Eye (tissue), 1 donor: ENCODE measurements around the gene SLC5A11.
"Not testable (repeated sequence)": the region's sequence is repeated elsewhere in the genome, so short reads cannot be mapped to it uniquely, and the experiment has no call there.

ENCODE experiments used
- DNase-seq: peaks from one replicate; pipeline ENCODE4 v3.0.0-alpha.2; 2015

The SLC5A11 gene

DNA sequence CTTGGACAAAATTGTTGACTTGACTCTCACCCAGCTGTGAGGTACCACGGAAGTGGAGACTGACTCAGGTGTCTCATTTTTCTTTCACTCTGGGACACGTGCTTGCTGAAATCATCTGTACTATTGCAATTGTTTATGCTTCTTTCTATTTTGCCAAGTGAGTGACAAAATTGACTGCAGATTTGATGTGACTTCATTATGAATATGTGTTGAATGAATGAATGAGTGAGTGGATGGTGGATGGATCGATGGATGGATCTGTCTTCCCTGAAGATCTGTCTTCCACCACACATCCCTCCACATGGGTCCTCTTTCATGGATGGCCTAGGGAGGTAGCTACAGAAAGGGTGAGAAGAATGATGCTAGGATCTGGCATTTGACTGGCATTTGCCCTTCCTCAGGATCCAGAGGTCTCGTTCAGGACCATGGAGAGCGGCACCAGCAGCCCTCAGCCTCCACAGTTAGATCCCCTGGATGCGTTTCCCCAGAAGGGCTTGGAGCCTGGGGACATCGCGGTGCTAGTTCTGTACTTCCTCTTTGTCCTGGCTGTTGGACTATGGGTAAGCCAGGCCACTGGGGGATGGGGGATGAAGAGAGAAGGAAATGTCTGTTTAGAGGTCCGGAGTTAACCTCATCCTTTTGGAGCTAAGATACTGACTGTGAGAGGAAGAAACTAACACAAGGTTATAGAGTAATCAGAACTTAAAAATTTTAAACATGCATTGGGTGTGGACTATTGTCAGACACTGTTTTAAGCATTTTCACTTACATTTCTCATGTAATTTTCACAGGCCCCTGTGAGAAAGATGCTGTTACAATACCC is 12.7 kb downstream of the SLC5A11 start:
- DNase-seq: peak; percentile 80

DNA sequence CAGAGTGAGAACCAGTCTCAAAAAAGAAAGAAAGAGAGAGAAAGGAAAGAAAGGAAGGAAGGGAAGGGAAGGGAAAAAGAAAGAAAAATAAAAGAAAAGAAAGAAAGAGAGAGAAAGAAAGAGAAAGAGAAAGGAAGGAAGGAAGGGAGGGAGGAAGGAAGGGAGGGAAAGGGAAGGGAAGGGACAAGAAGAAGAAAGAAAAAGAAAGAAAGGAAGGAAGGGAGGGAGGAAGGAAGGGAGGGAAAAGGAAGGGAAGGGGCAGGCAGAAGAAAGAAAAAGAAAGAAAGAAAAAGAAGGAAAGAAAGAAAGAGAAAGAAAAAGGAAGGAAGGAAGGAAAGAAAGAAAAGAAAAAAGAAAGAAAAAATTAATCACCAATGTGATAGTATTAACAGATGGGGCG is 15.7 kb downstream of the SLC5A11 start:
- DNase-seq: no peak

DNA sequence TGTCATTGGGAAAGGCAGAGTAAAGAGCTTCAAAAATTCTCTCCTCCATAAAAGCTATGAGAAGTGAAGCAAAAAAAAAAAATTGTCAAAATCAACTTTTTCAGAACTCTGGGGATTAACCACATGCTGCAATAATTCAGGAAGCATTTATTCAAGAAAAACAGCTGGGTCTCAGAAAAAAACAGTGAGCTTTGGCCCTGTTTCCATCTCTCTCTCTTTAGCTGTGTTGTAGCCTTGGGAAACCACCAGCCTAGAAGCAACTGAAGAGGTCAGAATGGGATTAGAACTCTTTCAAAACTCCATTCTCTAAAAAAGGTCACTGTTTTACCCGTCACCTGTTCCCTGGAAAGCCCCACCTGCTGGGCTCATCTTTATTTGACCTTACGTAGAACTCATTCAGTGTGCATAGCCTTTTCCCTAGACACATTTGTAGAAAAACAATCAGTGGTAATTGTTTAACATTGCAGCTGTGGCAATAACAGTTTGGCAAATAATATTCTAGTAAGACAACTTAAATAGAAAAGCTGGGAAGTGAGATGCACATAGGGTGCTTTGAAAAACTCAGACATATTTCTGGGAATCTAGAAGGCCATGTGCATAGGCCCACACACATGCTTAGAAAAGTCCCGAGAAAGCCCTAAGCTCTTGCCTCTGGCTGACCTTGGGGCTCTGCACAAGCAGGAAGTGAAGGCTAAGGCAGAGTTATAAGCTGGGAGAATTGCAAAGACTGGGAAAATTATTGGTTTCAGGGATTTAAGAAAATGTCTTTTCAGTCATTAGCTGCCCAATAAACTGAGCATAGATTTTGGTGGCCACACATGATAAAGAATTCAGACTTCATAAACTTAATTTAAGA is 18.0 kb downstream of the SLC5A11 start:
- DNase-seq: no peak

DNA sequence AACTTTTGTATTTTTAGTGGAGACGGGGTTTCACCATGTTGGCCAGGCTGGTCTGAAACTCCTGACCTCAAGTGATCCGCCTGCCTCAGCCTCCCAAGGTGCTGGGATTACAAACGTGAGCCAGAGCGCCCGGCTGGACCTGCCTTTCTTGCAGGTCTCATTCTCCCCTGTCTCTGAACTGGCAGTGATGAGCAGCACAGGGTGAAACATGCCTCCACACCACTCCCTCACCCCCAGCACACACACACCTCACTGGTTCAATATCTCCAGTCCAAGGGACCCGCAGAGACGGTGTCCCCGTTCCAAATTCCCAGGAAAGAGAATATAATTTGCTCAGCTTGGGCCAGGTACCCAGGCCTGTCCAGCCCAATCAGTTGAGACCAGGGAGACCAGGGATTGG is 23.3 kb downstream of the SLC5A11 start:
- DNase-seq: no peak

DNA sequence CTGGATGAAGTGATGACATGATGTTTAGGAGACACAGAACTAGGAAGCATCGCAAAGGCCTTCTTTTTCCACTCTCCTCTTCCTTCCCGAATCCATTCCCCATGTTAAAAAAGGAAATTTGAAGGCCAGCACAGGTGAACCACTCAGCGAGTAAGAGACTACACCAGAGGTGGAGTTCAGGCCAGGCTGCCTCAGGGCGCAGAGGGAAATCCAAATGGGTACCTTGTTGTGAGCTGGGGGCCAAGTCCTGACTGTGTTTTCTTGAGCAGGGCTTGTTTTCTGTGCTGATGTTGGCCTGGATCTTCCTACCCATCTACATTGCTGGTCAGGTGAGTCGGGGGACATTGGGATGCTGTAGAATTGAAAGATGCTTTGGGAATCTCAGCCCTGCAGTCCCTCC is 26.1 kb downstream of the SLC5A11 start:
- no peak for DNase-seq

DNA sequence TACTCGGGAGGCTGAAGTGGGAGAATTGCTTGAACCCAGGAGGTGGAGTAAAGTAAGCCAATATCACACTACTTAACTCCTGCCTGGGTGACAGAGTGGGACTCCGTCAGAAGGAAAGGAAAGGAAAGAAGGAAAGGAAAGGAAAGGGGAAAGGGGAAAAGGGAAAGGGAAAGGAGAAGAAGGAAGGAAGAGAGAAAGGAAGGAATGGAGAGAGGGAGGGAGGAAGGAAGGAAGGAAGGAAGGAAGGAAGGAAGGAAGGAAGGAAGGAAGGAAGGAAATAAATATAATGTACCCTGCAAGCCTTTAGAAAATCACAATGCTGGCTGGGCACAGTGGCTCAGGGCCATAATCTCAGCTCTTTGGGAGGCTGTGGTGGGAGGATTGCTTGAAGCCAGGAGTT is 27.3 kb downstream of the SLC5A11 start:
- no peak for DNase-seq

DNA sequence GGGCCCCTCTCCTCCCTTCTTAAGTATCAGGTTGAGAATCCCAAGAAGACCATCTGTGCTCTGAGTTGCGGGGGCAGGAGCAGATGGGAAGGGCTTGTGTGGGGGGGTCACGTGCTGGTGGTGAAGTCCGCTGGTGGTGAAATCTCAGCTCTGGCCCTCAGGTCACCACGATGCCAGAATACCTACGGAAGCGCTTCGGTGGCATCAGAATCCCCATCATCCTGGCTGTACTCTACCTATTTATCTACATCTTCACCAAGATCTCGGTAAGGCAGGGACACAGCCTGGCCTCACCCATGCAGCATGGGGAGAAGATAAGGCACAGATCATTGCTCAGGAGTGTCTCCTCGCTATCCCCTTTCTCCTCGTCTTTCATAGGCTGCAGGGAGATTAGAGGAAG is 29.7 kb downstream of the SLC5A11 start:
- DNase-seq: no peak

DNA sequence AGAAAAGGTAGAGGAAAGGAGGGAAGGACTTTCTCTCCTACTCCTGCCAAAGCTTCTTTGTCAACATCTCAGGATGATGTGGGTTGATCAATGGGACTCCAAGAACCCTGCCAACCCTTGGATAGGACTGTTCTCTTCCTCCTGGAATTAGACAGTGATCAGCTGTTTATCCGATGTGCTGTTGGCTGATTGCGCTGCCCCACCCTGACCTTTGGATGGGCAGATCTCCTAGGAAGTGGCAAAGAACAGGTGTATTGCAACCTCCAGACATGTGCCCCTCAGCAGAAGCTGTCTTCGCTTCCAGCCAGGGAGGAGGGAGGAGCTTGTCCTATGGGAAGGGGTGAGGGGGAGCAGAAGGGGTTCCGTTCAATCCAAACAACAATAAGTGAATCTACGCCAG is 30.5 kb downstream of the SLC5A11 start:
- DNase-seq: no peak

DNA sequence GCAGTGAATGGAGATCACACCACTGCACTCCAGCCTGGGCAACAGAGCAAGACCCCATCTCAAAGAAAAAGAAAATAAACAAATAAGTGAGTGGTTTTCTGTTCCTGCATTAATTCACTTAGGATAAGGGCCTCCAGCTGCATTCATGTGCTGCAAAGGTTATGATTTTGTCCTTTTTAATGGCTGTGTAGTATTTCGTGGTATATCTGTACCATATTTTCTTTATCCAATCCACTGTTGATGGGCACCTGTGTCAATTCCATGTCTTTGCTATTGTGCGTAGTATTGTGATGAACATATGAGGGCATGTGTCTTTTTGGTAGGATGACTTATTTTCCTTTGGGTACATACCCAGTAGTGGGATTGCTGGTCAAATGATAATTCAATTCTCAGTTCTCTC is 33.9 kb downstream of the SLC5A11 start:
- DNase-seq: no peak

DNA sequence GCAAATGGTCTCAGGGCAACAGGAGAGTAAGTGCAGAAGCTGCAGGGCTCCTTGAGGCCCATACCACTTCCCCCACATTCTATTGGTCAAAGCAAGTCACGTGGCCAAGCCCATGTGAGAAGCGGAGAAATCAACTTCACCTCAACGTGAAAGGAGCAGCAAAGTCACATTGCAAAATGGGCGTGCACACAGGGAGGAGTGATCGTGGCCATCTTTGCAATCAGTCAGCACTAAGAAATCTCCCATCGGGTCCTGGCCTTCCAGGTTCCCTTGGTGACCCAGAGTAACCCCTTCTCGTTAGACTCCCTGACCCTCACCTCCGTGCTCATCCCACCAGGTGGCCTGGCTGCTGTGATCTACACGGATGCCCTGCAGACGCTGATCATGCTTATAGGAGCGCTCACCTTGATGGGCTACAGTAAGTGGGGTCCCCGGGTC is 38.0 kb downstream of the SLC5A11 start:
- no peak for DNase-seq

DNA sequence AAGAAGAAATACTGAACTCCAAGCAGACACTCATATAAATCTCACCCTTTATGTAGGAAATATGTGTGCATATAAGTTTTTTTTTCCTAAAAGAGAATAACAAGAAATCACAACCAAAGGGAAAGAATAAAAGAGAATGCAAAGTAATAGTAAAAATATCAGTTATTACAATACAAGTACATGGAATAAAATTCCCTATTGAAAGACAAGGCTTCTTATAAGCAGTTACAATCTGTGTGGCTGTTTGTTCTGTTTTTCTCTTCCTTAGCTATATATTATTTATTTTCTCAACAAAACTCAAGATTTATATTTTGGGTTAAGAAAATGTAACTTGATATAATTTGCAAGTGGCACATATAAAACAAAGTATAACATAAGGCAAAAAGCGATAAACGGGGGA is 41.7 kb downstream of the SLC5A11 start:
- DNase-seq: no peak

DNA sequence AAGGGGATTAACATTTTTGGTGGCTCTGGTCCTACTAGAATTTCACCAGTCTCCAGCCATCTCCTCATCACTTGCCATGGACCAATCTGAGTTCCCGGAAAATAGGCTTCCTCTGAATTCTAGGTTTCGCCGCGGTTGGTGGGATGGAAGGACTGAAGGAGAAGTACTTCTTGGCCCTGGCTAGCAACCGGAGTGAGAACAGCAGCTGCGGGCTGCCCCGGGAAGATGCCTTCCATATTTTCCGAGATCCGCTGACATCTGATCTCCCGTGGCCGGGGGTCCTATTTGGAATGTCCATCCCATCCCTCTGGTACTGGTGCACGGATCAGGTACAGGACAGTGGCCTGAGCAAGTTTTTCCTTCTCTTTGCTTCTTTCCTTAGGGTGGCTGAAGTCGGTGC is 45.0 kb downstream of the SLC5A11 start:
- DNase-seq: no peak

DNA sequence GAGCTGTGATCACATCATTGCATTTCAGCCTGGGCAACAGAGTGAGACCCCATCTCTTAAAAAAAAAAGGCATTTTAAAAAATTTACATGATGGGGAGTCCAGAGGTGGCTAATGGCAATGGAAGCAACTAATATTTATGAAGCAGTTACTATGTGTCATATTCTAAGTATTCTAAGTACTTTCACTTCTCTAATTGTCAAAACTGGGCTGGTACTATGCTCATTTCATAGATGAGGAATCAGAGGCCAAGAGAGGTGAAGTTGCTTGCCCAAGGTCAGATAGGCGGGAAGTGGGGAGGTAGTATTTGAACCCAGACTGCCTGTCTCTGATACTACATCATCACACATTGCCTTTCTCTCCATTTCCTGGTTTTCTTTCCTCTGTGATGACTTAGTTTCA is 50.7 kb downstream of the SLC5A11 start:
- DNase-seq: no peak

DNA sequence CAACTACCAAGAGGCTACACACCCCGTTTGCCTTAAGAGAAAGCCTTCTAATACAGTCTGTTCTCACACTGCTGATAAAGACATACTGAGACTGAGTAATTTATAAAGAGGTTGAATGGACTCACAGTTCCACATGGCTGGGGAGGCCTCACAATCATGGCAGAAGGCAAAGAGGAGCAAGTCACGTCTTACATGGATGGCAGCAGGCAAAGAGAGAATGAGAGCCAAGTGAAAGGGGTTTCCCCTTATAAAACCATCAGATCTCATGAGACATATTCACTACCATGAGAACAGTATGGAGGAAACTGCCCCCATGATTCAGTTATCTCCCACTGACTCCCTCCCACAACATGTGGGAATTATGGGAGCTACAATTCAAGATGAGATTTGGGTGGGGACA is 51.8 kb downstream of the SLC5A11 start:
- DNase-seq: not testable (repeated sequence)

DNA sequence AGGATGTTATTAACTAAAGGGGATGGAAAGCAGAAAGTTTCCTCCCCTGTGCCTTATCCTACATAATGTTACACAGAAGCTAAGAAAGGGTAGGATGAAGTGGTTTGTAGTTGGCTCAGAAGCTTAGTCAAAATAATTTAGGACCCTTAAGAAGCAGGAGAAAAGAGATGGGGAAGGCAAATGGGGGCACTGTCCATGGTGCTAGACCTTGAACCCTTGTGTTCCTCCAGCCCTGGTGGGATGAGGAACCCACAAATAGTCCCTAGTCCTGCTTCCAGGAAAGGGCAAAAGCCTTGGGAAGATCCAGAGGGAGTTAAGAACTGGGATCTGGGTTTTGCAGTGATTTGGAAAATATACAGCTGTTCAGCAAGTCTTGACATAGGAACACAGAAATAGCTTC is 54.5 kb downstream of the SLC5A11 start:
- no peak for DNase-seq

DNA sequence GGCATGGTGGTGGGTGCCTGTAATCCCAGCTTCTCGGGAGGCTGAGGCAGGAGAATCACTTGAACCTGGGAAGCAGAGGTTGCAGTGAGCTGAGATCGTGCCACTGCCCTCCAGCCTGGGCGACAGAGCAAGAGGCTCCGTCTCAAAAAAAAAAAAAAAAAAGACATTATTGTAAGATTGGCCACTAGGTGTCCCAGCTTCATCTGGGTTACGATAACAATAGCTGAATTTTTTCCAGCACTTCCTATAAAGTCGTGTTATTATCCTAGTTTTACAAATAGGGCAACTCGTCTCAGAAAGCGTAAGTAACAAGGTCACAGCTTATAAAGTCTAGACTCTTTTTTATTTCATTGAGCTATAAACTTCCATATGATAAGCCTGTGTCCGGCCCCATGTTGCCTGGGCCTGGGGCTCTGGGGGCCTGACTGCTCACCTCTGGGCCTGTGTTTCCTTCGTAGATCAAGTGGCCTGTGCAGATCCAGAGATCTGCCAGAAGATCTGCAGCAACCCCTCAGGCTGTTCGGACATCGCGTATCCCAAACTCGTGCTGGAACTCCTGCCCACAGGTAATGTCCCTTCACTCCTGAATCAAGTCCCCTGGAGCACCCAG is 60.5 kb downstream of the SLC5A11 start:
- DNase-seq: no peak

DNA sequence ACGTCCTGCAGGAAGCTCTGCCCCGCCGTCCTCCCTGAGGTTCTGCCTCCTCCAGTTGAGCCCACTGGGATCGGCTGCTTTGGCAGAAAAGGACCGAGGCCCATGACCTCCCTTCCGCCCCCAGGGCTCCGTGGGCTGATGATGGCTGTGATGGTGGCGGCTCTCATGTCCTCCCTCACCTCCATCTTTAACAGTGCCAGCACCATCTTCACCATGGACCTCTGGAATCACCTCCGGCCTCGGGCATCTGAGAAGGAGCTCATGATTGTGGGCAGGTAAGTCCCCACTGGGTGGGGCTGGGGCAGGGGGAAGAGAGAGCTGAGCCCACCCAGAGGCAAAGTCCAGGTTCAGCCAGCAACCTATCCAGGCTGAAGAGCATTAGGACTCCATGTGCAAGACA is 61.1 kb downstream of the SLC5A11 start:
- DNase-seq: no peak

DNA sequence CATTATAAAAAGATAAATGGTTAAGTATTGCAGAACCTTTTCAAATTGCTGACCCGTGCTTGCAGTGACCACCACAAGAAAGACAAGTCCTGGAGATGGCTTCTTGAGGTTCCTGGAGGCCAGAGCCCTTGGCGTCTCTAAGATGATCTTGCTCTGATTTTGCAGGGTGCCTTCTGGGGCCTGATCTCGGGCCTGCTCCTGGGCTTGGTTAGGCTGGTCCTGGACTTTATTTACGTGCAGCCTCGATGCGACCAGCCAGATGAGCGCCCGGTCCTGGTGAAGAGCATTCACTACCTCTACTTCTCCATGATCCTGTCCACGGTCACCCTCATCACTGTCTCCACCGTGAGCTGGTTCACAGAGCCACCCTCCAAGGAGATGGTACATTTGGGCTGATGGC is 63.0 kb downstream of the SLC5A11 start:
- DNase-seq: no peak

DNA sequence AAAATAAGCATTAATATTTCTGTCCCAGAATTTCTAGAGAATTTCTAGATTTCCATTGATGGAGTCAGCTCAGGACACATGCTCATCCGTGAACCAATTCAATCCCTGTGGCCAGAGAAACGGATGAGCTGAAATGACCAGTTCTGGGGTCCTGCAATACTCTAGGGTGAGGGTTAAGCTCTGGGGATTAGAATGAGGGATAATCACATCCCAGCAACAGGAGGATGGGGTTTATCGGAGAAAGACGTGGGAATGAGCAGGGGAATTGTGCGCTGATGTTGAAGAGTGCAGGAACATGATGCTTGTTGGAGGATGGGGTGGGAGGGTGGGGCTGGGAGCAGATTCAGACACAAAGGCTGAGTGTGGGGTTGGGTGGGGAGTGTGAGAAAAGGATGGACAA is 64.1 kb downstream of the SLC5A11 start:
- no peak for DNase-seq

DNA sequence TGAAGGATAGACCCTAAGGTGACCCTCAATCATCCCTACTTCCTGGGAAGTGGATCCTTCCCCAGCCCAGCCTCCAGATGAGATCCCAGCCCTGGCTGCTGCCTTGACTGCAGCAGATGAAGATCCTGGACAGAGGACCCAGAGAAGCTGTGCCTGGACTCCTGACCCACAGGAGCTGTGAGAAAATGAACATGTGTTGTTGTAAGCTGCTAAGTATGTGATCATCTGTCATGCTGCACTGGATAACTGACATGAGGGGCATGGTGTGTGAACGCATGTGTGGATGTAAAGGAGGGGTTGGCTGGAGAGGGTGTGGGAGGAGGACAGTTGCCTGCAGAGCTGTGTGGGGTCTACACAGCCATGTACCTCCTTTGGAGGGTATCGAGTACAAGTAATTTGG is 69.3 kb downstream of the SLC5A11 start:
- no peak for DNase-seq

DNA sequence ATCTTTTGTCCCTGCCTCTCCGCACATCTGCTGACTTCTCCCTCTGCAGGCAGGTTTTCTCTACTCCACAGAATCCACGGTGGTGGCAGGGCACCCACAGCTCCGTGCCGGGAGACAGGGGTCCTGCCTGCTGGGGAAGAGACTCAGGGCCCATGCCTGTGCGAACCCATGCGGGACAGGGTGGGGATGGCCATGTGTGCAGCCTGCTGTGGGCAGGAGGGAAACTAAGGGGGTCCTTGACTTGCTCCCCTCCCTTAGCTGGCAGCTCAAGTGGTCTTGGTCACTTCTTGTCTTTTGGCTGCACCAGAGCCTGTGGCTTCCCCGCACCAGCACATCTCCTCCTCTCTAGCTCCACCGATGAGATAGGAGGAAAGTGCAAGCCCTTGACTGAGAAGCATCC is 69.8 kb downstream of the SLC5A11 start:
- no peak for DNase-seq

DNA sequence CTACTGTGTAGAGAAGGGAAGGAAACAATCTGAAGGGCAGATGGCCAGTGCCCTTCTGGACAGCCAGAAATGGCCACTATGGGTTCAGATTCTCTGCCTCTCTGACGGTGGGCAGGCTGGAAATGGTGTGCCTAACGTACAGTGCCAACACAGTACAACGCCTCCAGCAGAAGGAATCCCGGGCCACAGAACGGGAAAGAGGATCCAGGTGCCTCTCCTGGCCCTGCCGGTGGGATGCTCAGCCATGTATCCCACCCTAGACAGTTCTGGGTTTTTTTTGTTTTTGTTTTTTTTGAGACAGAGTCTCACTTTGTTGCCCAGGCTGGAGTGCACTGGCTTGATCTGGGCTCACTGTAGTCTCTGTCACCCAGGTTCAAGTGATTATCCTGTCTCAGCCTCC is 71.5 kb downstream of the SLC5A11 start:
- no peak for DNase-seq

DNA sequence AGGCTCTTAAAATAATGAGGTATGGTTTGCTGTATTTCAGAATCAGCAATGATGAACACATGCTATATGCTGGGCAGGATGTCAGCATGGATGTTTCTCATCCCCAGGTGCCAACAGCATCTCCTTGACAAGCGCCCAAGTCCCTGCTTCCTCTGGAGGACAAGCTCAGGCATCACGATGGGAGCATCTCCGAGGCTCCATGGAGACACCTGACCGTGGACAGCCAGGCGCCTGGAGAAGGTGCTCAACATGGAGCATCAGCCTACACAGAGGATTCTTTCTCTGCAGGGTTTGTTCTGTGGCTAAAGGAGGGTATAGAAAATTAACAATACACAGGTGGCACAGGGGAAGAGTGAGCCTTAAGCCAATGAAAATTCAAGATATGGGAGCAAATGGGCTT is 72.1 kb downstream of the SLC5A11 start:
- no peak for DNase-seq

DNA sequence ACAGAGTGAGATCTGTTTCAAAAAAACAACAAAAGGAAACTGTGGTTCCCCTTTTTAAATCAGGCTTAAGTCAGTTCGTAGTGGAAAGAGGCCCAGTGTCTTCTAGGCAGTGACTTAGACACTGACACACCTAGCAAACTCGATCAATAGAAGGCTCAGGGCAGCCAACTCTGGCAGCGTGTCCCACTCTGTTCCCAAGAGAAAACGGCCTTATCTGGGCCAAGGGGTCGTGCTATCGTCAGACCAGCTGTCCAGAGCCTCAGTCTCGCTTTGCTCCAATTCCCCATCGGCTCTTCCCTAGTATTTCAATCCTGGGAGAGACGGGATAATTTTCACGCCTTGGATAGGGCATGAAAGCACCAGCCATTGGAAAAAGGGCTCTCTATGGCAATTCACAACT is 72.9 kb downstream of the SLC5A11 start:
- DNase-seq: no peak
